Hindlimb muscle (tissue), 1 donor: ENCODE measurements around the gene EP400. TPM values are rescaled to one million over a fixed set of nuclear protein-coding genes. Genes with fewer than 3 reads are reported as not detected.

Source experiments
- DNase-seq: peaks from one replicate; pipeline ENCODE4 v3.0.0-alpha.2; 2013
- polyA plus RNA-seq: library from polyadenylated mRNA; unstranded; fragments of 120-200 nt; gene quantifications from one replicate; pipeline ENCODE4 v1.2.1, GENCODE V29; 2013; ENCODE audit not compliant: insufficient read length

EP400 gene
- polyA plus RNA-seq, 1 donor = 26.0 TPM

GRCh38 chr12:132125736-132126135 is 176.0 kb downstream of the EP400 start:
- DNase-seq = no peak

DNA sequence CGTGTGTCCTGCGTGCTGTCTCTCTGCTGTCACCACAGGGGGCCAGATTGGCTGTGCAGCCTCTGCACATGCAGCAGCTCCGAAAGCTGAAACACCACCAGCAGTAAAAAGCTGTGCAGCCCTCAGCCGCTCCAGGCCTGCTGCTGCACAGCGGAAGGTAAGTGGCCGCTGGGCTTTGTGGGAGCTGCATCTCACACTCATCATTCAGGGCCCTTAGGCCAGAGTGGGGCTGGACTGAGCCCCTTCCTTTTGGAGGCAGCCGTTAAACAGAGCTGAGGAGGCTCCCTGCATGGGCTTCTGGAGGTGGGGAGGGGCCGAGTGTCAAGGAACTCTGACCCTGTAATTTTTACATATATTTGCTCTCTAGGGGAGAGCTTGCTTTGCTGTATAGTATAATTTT is 177.3 kb downstream of the EP400 start:
- DNase-seq = no peak

DNA sequence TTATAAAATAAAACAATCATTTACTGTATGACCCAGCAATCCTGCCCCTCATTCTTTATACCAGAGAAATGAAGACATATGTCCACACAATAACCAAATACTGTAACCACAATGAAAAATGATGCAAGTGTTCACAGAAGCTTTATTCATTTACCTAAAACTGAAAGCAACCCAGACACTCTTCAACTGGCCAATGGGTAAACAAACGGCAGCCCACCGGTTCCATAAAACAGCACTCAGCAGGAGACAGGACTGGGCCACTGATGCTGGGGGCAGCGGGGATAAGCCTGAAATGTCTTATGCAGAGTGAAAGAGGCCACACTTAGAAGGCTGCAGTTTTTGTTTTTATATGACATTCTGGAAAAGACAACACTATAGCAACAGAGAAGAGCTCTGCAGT is 179.3 kb downstream of the EP400 start:
- DNase-seq = no peak

GRCh38 chr12:132130690-132131089 is 180.9 kb downstream of the EP400 start:
- no peak for DNase-seq

Other genes with a start within 250 kb of the EP400 start
- gene SFSWAP, start 238.9 kb upstream of the EP400 start, polyA plus RNA-seq = 35.6 TPM
- gene MMP17, start 121.5 kb upstream of the EP400 start, polyA plus RNA-seq = 6.5 TPM
- 30.5 TPM for gene ULK1, start 55.3 kb upstream of the EP400 start, polyA plus RNA-seq
- 14.1 TPM for gene PUS1, start 20.7 kb upstream of the EP400 start, polyA plus RNA-seq
- 17.8 TPM for gene DDX51, start 194.4 kb downstream of the EP400 start, polyA plus RNA-seq
- 16.2 TPM for gene NOC4L, start 194.5 kb downstream of the EP400 start, polyA plus RNA-seq